Activated naive CD4-positive, alpha-beta T cell treated with anti-CD3 and anti-CD28 coated beads, Interleukin-2, amount 50 U/mL, for 16 hours (primary cell): ENCODE results near the gene ZNF526.
"Not testable (repeated sequence)": the region's sequence is repeated elsewhere in the genome, so short reads cannot be mapped to it uniquely, and the experiment has no call there.

Experiments
- DNase-seq: peaks from one replicate; pipeline ENCODE4 v3.0.0-alpha.2; 2020

ZNF526 gene

DNA sequence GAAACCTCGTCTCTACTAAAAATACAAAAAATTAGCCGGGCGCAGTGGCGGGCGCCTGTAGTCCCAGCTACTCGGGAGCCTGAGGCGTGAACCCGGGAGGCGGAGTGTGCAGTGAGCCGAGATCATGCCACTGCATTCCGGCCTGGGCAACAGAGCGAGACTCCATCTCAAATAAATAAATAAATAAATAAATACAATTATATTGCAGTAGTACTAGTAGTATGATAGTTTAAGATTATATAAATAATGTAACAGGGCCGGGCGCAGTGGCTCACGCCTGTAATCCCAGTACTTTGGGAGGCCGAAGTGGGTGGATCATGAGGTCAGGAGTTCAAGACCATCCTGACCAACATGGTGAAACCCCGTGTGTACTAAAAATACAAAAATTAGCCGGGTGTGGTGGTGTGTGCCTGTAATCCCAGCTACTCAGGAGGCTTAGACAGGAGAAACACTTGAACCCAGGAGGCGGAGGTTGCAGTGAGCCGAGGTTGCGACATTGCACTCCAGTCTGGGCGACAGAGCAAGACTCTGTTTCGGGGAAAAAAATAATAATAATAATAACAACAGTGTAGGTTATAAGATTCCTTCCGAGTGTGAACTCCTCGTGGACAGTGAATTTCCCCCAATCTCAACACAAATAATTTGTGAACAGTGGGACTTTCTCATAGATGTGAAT lies 47.0 kb downstream of the ZNF526 start:
- DNase-seq: not testable (repeated sequence)

DNA sequence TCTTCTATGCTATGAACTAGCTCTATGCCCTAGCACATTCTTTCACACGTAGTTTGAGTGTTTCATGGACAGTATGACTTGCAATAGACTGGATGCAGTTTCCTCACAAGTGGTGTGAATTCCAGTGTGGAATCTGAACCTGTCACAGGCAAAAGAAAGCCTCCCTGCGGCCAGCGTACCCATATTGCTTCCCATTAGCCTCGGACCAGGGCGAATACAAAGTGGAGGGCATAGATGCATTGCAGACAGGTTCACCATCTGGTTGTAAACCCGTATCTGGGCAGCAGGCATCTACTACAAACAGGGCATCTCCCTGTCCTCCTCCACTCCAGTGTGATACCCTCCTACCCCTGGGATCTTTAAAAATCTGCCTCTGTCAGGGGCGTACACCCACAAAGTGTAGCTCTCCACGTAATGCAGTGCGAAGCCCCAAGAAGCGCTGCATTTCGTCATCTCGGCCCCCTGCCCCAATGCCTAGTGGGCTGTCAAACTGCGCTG lies 47.6 kb downstream of the ZNF526 start:
- DNase-seq: no peak

DNA sequence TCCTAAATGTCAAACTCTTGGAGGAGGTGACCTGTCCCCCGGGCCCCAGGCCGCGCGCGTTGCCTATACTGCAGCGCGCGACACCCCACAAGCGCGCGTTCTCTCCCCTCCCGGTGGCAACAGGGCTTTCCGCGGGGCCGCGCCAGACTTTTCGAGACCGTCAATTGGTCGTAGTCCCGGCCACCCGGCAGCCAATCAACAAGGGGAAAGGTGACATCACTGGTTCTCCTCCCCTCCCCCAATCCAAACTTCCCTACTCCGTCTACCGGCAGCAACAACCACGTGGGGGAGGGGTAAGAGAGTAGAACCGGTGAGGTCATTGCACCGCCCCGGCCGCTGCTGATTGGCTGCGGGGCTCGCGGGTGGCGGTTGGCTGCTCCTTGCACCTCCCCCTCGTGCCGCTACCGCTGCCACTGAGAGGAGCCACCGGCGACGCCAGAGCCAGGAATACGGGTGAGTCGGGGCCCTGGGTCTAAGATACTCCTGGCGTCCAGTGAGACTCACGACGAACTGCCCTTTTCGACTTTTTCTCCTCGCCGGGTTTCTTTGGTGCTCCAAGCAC lies 48.1 kb downstream of the ZNF526 start:
- DNase-seq: peak; percentile 98

DNA sequence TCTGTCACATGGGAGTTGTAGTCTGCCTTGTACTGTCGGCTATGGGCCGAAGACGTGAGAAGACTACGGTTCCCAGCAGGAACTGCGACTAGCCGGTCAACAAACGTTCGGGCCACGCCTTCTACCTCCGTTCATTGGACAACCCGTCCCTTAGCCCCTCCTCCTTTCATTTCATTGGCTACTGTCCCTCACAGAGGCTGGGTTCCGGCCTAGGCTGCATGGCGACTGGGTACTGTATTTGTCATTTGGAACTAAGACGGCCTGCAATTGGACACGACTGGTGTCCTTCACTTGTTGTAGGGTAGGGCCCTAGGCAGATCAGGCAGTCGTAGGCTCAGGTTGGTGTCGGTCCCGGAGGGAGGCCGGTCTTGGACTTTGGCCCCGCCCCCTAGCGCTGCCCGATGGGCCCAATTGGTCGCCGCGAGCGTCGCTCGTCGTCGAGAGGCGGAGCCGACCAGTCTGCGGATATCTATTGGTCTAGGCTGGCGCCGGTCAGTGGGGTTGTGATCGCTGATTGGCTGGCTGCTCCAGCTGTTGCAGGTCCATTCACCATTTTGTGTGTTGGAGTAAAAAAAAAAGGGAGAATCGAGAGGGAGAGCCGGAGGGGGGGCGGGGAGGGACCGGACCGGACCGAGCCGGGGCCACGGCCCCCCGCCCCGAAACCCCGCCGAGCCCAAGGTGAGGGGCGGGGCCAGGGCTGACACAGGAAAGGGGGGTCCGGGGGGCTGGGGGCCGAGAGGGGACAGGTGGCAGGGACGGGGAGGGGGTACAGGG lies 48.8 kb downstream of the ZNF526 start, which contains the start of gene CIC:
Gene CIC (plus strand): TSS at position 549 of the 774 bp plus-strand sequence. CDS start 2,532 bp downstream, outside the sequence.
- peak; percentile 99 for DNase-seq

DNA sequence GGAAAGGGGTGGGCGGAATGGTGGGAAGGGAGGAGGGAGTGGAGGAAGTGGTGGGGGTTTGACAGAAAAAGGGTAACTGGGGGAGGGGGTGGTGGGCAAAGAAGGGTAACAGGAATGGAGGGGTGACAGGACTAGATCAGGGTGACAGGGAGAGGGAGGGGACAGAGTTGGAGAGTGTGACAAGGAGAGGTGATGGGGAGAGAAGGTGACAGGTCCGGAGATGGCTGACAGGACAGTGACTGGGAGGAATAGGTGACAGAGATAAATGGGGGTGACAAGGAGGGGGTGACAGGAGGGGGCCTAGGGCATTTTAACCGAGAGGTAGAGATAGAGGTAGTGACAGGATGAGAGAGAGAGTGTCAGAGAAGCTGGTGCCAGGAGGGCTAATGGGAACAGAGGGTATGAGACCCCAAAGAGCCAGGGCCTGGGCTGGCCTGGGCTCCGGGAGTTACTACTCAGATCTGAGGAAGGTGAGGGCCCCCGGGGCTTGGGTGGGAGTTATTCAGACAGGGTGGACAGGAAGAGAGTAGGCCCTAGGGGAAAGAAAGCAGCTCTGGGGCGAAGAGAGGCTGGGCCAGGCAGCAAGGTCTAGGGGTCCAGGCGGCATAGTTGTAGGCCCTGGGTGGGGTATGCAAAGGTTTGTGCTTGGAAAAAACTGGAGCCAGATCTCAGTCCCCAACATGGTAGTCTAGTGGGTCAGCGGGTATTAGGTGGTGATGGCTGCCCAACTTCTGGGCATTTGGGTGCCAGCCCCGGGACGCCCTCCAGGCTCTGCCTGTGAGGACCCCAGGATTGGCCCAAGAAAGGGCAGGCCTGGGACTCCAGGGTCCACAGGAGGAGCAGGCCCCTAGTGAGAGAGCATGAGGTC lies 49.6 kb downstream of the ZNF526 start:
- DNase-seq: no peak

DNA sequence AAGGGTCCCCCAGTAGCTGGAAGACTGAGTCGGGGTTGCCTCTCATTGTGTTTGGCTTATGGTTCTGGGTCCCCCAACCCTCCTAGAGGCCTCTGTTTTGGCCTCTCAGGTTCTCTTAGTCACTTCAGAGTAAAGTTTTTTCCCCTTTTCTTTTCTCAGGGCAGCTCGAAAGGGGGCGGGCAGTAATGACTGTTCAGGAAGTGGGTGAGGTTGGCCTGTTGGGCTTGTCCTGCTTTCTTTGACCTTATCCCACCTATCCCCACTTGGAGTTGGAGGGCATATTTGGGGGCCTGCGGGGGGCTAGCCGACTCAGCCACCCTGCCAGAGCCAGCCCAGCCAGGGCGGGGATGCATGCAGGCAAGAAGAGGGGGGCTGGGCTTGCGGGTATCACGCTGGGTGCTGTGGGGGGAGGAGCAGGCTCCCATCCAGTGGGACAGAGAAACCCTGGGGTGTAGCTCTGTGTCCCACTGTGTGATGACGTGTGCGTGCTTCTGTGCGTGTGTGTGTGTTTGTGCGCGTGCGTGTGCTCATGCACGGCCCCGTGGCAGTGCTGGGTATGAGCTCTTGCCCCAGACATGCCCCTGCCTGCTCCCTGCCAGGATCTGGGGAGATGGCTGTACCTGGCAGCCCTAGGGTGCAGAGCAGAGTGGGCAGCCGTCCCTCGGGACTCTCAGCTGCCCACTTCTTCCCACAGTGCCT lies 50.4 kb downstream of the ZNF526 start:
- peak; percentile 67 for DNase-seq

DNA sequence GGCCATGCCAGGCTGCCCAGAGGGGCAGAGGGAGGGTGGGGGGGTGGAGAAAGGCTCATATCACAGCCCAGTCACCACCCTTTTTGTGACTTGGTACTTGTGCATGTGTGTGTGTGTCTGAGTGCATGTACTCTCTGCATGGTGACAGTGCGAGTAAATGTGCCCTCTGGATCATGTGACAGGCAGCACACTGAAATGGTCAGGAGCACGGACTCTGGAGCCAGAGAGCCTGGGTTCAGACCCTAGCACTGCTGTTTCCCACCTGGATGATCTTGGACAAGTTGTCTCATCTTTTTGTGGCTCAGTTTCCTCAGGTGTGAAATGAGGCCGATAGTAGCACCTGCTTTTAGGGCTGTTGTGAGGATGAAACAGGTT lies 50.9 kb downstream of the ZNF526 start:
- DNase-seq: no peak

DNA sequence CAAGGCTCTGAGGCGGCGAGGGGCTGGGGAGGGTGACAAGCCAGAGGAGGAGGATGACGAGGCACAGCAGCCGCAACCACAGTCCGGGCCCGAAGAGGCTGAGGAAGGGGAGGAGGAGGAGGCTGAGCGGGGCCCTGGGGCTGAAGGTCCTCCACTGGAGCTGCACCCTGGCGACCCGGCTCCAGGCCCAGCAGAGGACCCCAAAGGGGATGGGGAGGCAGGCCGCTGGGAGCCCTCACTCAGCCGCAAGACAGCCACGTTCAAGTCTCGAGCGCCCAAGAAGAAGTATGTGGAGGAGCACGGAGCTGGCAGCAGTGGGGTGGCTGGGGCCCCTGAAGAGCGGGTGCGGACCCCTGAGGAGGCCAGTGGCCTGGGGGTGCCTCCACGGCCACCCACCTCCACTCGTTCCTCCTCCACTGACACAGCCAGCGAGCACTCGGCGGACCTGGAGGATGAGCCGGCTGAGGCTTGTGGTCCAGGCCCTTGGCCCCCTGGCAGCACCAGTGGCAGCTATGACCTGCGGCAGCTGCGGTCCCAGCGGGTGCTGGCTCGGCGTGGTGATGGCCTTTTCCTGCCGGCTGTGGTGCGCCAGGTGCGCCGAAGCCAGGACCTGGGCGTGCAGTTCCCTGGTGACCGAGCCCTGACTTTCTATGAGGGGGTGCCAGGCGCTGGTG lies 51.9 kb downstream of the ZNF526 start:
- no peak for DNase-seq

DNA sequence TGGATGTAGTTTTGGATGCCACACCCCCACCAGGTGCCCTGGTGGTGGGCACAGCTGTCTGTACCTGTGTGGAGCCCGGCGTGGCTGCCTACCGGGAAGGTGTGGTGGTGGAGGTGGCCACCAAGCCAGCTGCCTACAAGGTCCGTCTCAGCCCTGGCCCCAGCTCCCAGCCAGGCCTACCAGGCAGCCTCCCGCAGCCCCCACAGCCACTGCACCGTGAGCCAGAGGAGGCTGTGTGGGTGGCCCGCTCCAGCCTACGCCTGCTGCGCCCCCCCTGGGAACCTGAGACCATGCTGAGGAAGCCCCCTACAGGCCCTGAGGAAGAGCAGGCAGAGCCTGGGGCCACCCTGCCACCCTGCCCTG lies 52.4 kb downstream of the ZNF526 start:
- no peak for DNase-seq

DNA sequence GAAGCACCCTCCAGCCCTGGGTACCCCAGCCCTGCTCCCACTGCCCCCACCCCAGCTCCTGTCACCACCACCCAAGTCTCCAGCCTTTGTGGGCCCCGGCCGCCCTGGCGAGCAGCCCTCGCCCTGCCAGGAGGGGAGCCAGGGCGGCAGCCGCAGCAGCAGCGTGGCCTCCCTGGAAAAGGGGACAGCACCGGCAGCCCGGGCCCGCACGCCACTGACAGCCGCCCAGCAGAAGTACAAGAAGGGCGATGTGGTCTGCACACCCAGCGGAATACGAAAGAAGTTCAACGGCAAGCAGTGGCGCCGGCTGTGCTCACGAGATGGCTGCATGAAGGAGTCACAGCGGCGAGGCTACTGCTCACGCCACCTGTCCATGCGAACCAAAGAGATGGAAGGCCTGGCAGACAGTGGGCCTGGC lies 52.9 kb downstream of the ZNF526 start:
- DNase-seq: no peak

DNA sequence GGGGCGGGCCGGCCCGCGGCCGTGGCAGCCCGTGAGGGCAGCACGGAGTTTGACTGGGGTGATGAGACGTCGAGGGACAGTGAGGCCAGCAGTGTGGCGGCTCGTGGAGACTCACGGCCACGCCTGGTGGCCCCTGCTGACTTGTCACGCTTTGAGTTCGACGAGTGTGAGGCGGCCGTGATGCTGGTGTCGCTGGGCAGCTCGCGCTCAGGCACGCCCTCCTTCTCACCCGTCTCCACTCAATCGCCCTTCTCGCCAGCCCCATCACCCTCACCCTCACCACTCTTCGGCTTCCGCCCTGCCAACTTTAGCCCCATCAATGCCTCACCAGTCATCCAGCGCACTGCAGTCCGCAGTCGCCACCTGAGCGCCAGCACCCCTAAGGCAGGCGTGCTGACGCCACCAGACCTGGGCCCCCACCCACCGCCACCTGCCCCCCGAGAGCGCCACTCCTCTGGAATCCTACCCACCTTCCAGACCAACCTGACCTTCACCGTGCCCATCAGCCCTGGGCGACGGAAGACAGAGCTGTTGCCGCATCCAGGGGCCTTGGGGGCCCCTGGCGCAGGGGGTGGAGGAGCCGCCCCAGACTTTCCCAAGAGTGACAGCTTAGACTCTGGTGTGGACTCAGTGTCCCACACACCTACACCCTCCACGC lies 53.4 kb downstream of the ZNF526 start:
- DNase-seq: no peak

DNA sequence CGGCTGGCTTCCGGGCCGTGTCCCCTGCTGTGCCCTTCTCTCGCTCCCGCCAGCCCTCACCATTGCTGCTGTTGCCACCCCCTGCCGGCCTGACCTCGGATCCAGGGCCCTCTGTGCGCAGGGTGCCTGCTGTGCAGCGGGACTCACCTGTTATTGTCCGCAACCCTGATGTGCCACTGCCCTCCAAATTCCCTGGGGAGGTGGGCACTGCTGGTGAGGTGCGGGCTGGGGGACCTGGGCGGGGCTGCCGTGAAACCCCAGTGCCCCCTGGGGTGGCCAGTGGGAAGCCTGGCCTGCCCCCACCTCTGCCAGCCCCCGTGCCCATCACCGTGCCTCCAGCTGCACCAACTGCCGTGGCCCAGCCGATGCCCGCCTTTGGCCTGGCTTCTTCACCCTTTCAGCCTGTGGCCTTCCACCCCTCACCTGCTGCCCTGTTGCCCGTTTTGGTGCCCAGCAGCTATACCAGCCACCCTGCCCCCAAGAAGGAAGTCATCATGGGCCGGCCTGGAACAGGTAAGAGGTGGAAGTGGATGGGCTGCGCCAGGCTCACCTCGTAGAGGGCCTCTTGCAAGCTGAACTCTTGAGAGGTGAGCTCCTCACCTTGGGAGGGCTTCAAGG lies 54.1 kb downstream of the ZNF526 start:
- DNase-seq: no peak

DNA sequence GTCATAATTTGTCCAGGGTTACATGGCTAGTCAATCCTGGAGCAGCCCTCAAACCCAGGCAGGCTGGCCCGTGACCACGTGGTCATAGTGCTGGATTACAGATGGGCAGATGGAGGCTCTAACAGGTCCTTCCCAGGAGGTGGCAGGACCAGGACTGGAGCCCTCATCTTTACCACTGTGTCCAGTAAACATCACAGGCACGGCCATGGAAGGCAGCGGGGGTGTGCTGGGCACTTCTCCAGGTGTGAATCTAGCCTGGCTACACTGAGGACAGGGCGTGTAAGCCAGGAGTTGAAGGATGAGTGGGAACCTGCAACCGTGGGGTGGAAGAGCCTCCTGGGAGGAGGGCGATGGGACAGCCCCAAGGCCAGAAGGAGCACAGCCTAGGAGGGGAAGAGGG lies 55.0 kb downstream of the ZNF526 start:
- no peak for DNase-seq

DNA sequence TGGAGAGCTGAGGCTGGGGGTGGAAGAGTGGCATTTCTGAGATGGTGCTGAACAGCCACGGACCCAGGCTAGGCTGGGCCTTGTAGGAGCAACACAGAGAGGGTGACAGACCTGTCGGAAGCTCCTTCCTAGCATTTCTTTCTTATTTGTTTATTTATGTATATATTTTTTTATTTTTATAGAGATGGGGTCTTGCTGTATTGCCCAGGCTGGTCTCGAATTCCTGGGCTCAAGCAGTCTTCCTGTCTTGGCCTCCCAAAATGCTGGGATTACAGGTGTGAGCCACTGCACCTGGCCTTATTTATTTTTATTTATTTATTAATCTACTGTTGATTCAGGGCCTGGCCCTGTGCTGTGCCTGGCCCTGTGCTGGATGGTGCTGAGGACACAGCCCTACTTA lies 55.4 kb downstream of the ZNF526 start:
- no peak for DNase-seq

DNA sequence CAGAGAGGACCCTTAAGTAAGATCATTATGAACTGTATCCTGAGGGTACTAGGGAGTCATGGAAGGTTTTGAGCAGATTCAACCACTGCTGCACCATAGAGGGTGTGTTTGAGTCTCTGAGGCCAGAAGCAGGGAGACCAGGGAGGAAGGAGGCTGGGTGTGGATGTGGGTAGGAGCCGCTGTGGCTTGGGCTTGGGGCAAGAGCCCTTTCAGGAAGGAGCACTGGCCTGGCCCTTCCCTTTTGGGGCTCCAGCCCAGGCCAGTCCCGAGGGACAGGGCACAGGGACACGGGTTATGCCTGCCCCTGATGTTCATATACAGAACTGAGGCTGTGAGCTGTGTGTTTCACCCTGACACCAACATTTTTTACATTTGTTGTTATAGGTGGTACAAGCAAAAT lies 56.2 kb downstream of the ZNF526 start:
- no peak for DNase-seq

DNA sequence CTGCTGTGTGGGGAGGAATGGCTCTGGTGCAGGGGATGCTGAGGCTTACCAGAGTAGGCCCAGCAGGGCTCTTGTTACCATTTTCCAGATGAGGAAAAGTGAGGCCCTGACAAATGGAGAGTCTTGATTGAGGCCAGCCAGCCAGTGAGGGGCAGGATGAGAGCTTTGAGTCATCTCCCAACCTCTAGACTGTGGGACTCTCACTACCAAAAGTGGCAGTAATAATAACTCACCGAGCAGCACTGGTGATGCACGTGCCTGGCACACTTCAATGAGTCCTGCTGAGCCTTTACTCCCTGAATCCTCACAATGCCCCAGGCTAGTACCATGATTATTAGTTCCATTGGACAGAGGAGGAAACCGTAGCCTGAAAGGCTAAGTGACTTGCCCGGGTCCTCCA lies 56.7 kb downstream of the ZNF526 start:
- DNase-seq: no peak
